Neural progenitor cell (in vitro differentiated cells): Measurements from ENCODE around the gene ESYT2. TPM values are rescaled to one million over a fixed set of nuclear protein-coding genes. Genes with fewer than 3 reads are reported as not detected.

ENCODE experiments used
- DNase-seq: peaks from one replicate; pipeline ENCODE4 v3.0.0-alpha.2; 2016; ENCODE audit warnings: low spot score
- H2AFZ ChIP-seq: fragments of 200-600 bp; sonication (generic); replicated peaks from 2 replicates; pipeline ENCODE4 v1.6.1; 2016; ENCODE audit warnings: antibody characterized with exemption
- H3F3A ChIP-seq: fragments of 200-600 bp; sonication (generic); 2 replicates; pipeline ENCODE4 v1.6.1; 2016; ENCODE audit warnings: antibody characterized with exemption, low read depth
- H3K27ac ChIP-seq: fragments of 200-600 bp; sonication (generic); 2 replicates; pipeline ENCODE4 v1.5.1; 2016; ENCODE audit warnings: mild to moderate bottlenecking
- H3K27me3 ChIP-seq: fragments of 200-600 bp; sonication (generic); 2 replicates; pipeline ENCODE4 v1.6.1; 2016; ENCODE audit warnings: mild to moderate bottlenecking, moderate library complexity
- H3K36me3 ChIP-seq: fragments of 200-600 bp; sonication (generic); 2 replicates; pipeline ENCODE4 v1.5.1; 2016
- H3K4me1 ChIP-seq: fragments of 200-600 bp; sonication (generic); 2 replicates; pipeline ENCODE4 v1.6.1; 2016; ENCODE audit warnings: mixed run types
- H3K4me2 ChIP-seq: fragments of 200-600 bp; sonication (generic); 2 replicates; pipeline ENCODE4 v1.6.1; 2016
- H3K4me3 ChIP-seq: fragments of 200-600 bp; sonication (generic); 2 replicates; pipeline ENCODE4 v1.5.1; 2016
- H3K79me2 ChIP-seq: fragments of 200-600 bp; sonication (generic); 2 replicates; pipeline ENCODE4 v1.6.1; 2016; ENCODE audit warnings: low read depth
- H3K9ac ChIP-seq: fragments of 200-600 bp; sonication (generic); 2 replicates; pipeline ENCODE4 v1.6.1; 2016
- H3K9me3 ChIP-seq: fragments of 200-600 bp; sonication (generic); 2 replicates; pipeline ENCODE4 v1.5.1; 2016; ENCODE audit warnings: low read depth
- H4K20me1 ChIP-seq: fragments of 200-600 bp; sonication (generic); 2 replicates; pipeline ENCODE4 v1.6.1; 2016; ENCODE audit warnings: low read depth
- H3K27ac Mint-ChIP-seq: 3 replicates; pipeline ENCODE4 v1.8.0; 2021; ENCODE audit warnings: mixed read lengths
- H3K27me3 Mint-ChIP-seq: 2 replicates; pipeline ENCODE4 v1.8.0; 2022; ENCODE audit warnings: low read depth, mild to moderate bottlenecking, inconsistent platforms, moderate library complexity, mixed read lengths; ENCODE audit not compliant: insufficient read depth
- H3K36me3 Mint-ChIP-seq: 3 replicates; pipeline ENCODE4 v1.8.0; 2021; ENCODE audit warnings: mixed read lengths
- H3K4me1 Mint-ChIP-seq: 3 replicates; pipeline ENCODE4 v1.8.0; 2021; ENCODE audit warnings: mixed read lengths
- H3K4me3 Mint-ChIP-seq: 3 replicates; pipeline ENCODE4 v1.8.0; 2021; ENCODE audit warnings: mild to moderate bottlenecking, moderate library complexity, mixed read lengths
- H3K9me3 Mint-ChIP-seq: 3 replicates; pipeline ENCODE4 v1.8.0; 2020; ENCODE audit warnings: mixed read lengths
- EZH2 ChIP-seq: fragments of 200-600 bp; sonication (generic); IDR thresholded peaks from 2 replicates; pipeline ENCODE4 v1.6.1; 2017; ENCODE audit warnings: antibody characterized with exemption, mild to moderate bottlenecking, moderate library complexity
- EZH2phosphoT487 ChIP-seq: fragments of 200-600 bp; sonication (generic); IDR thresholded peaks from 2 replicates; pipeline ENCODE4 v1.6.1; 2017; ENCODE audit warnings: antibody characterized with exemption
- total RNA-seq: library from RNA; depleted of rRNA; stranded (reverse); fragments of >200 nt; gene quantifications from 2 replicates; pipeline ENCODE4 v1.2.3, GENCODE V29; 2015; ENCODE audit warnings: low replicate concordance
- TF ChIP-seq, protein P1 (sequence below): fragments of 200-600 bp; sonication (generic); IDR thresholded peaks from 2 replicates; pipeline ENCODE4 v1.5.1; 2017; ENCODE audit warnings: antibody characterized with exemption, mild to moderate bottlenecking

Gene ESYT2
- total RNA-seq, 1 donor from 2014 or later = 33.4 TPM

DNA sequence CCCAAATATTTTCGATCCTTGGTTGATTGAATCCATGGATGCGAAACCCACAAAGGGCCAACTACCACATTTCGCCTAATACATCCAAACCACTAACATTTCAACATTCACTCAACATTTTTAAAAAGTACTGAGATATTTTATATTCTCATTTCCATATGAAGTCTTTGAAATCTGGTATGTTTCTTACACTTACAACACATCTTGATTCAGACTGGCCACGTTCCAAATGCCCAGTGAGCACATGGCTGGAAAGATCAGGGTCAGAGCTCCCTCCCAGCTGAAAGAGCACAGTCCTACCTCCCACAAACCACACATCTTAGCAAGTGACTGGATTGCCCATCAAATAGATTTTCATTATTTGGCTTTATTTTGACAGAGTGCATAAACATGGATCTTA lies 143.6 kb downstream of the ESYT2 start:
- Mint-ChIP-seq H3K9me3 (no peaks in the 10 kb centered on the region), H3K4me3 (no peak overlapping the region), H3K27me3 (no peaks in the 10 kb centered on the region), H3K36me3 (peaks cover 21% of the 10 kb centered on the region), H3K4me1 (no peaks in the 10 kb centered on the region), H3K27ac (no peak overlapping the region)
- Histone ChIP-seq H3K27me3 (no peaks in the 10 kb centered on the region), H3K4me1 (no peaks in the 10 kb centered on the region), H3K79me2 (no peaks in the 10 kb centered on the region), H3K36me3 (peaks cover 5% of the 10 kb centered on the region), H3F3A (no peaks in the 10 kb centered on the region), H4K20me1 (no peaks in the 10 kb centered on the region), H3K9me3 (no peaks in the 10 kb centered on the region), H3K4me3 (no peak overlapping the region), H3K27ac (no peak overlapping the region), H3K4me2 (no peak overlapping the region), H2AFZ (no peak overlapping the region), H3K9ac (no peak overlapping the region)
- DNase-seq = no peak
- TF ChIP-seq, protein P1, sequence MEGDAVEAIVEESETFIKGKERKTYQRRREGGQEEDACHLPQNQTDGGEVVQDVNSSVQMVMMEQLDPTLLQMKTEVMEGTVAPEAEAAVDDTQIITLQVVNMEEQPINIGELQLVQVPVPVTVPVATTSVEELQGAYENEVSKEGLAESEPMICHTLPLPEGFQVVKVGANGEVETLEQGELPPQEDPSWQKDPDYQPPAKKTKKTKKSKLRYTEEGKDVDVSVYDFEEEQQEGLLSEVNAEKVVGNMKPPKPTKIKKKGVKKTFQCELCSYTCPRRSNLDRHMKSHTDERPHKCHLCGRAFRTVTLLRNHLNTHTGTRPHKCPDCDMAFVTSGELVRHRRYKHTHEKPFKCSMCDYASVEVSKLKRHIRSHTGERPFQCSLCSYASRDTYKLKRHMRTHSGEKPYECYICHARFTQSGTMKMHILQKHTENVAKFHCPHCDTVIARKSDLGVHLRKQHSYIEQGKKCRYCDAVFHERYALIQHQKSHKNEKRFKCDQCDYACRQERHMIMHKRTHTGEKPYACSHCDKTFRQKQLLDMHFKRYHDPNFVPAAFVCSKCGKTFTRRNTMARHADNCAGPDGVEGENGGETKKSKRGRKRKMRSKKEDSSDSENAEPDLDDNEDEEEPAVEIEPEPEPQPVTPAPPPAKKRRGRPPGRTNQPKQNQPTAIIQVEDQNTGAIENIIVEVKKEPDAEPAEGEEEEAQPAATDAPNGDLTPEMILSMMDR = no peak
- TF ChIP-seq EZH2phosphoT487 = no peak
- no peak for TF ChIP-seq EZH2

DNA sequence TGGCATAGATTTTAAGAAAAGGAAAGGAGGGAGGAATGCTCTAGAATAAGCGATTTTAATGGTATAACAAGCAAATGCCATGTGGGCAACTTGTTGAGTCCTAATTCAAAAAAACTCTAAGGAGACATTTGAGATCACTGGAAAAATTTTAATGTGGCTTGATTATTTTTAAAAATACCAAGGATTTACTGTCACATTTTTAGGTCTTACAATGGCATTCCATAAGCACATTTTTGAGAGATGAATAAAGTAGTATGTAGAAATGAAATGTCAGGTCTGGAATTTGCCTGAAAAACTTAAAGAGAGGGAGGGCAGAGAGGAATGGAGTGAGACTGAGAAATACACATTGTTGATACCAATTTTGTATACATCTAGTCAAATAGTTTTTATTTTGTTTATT lies 145.0 kb downstream of the ESYT2 start:
- Histone ChIP-seq H3K27me3 (no peaks in the 10 kb centered on the region), H3K9ac (no peak overlapping the region), H3K36me3 (peaks cover 8% of the 10 kb centered on the region), H3K79me2 (no peaks in the 10 kb centered on the region), H2AFZ (no peak overlapping the region), H3F3A (no peaks in the 10 kb centered on the region), H4K20me1 (no peaks in the 10 kb centered on the region), H3K9me3 (no peaks in the 10 kb centered on the region), H3K4me3 (no peak overlapping the region), H3K4me2 (no peak overlapping the region), H3K4me1 (no peaks in the 10 kb centered on the region), H3K27ac (no peak overlapping the region)
- H3K27ac Mint-ChIP-seq = no peak overlapping the region
- no peak for DNase-seq
- no peaks in the 10 kb centered on the region for H3K9me3 Mint-ChIP-seq
- TF ChIP-seq, protein P1 = no peak
- TF ChIP-seq EZH2 (no peak), EZH2phosphoT487 (no peak)
- H3K27me3 Mint-ChIP-seq = no peaks in the 10 kb centered on the region
- no peaks in the 10 kb centered on the region for H3K4me1 Mint-ChIP-seq
- H3K36me3 Mint-ChIP-seq = peaks cover 19% of the 10 kb centered on the region
- H3K4me3 Mint-ChIP-seq = no peak overlapping the region

DNA sequence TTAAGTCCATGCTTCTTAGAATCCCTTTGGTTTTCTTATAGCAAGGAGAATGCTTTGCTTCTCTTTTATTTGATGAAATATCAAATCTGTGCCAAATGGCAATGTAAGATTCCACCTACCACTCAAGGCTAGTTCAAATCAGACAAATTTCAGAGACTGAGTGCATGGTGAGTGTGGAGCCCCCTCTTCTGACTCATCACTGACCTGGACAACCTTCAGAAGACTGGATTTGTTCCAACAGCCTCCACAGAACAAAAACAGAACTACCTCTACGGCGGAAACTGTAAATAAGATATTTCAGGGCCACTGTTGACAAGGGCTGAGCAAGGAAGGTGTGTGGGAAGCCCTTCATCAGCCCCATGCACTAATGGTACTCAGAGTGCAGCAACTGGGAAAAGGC lies 145.8 kb downstream of the ESYT2 start:
- Histone ChIP-seq H4K20me1 (no peaks in the 10 kb centered on the region), H3K79me2 (no peaks in the 10 kb centered on the region), H3K27ac (no peak overlapping the region), H3K9ac (no peak overlapping the region), H3K4me2 (no peak overlapping the region), H3K27me3 (no peaks in the 10 kb centered on the region), H3K9me3 (no peaks in the 10 kb centered on the region), H3K36me3 (peaks cover 8% of the 10 kb centered on the region), H3K4me3 (no peak overlapping the region), H3F3A (no peaks in the 10 kb centered on the region), H3K4me1 (no peaks in the 10 kb centered on the region), H2AFZ (no peak overlapping the region)
- Mint-ChIP-seq H3K27ac (no peak overlapping the region), H3K4me1 (no peaks in the 10 kb centered on the region), H3K36me3 (peaks cover 19% of the 10 kb centered on the region), H3K27me3 (no peaks in the 10 kb centered on the region), H3K9me3 (no peaks in the 10 kb centered on the region), H3K4me3 (no peak overlapping the region)
- no peak for DNase-seq
- TF ChIP-seq EZH2 (no peak), EZH2phosphoT487 (no peak)
- TF ChIP-seq, protein P1 = no peak
